Measurements from ENCODE around the gene FNBP1.

Gene FNBP1

GRCh38 chr9:129889941-129890717 is 152.9 kb downstream of the FNBP1 start:
- peak; percentile 57 for DNase-seq (ENCODE audit: low spot score)
- TF ChIP-seq CTCF (IDR thresholded peaks at IDR 0.05; ENCODE audit: extremely low read depth, missing control alignments) = no peak

- no peak for DNase-seq (ENCODE audit: low spot score)
- no peak for TF ChIP-seq CTCF (IDR thresholded peaks at IDR 0.05; ENCODE audit: extremely low read depth, missing control alignments)
Measured at GRCh38 chr9:129889122-129889940, 153.7 kb downstream of the FNBP1 start.

GRCh38 chr9:129888293-129889121 is 154.5 kb downstream of the FNBP1 start:
- peak; percentile 84 for DNase-seq (ENCODE audit: low spot score)
- no peak for TF ChIP-seq CTCF (IDR thresholded peaks at IDR 0.05; ENCODE audit: extremely low read depth, missing control alignments)

GRCh38 chr9:129887334-129888292 is 155.4 kb downstream of the FNBP1 start:
- DNase-seq (ENCODE audit: low spot score) = no peak
- peak; percentile 0 for TF ChIP-seq CTCF (IDR thresholded peaks at IDR 0.05; ENCODE audit: extremely low read depth, missing control alignments)

GRCh38 chr9:129886226-129887174 is 156.5 kb downstream of the FNBP1 start:
- DNase-seq (ENCODE audit: low spot score) = no peak
- no peak for TF ChIP-seq CTCF (IDR thresholded peaks at IDR 0.05; ENCODE audit: extremely low read depth, missing control alignments)

Data from GM20000 (cell line).